HG02981 (cell line): ENCODE results near the gene ABCC1.
"Not testable (repeated sequence)": the region's sequence is repeated elsewhere in the genome, so short reads cannot be mapped to it uniquely, and the experiment has no call there.

Source experiments
- ATAC-seq: cut with Tn5 transposase; IDR thresholded peaks from one replicate; pipeline ENCODE4 v1.9.1; 2021; ENCODE audit warnings: mild to moderate bottlenecking, moderate library complexity; ENCODE audit not compliant: unreplicated experiment

The ABCC1 gene

GRCh38 chr16:16169615-16170014 is 220.2 kb downstream of the ABCC1 start:
- ATAC-seq, result no peak

- ATAC-seq, result no peak
Measured at GRCh38 chr16:16171332-16171919, 222.0 kb downstream of the ABCC1 start.

DNA sequence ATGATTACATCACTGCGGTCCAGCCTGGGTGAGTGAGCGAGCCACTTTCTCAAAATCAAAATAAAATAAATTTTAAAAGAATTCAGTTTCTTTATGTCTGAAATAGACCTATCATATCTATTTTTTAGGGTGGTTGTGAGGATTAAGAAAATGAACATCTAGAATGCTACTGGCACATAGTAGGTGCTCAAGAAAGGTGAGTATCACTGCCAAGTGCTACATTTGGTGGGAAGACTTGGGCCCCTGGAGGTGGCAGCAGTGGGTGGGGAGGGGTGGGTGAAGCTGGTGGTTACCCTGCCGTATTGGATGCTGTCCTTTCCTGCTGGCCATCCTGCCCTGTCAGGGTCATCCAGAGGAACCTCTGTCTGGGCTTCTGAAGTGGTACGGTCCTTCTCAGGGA is 223.6 kb downstream of the ABCC1 start:
- ATAC-seq, result no peak

GRCh38 chr16:16175296-16175695 is 225.9 kb downstream of the ABCC1 start:
- no peak for ATAC-seq

DNA sequence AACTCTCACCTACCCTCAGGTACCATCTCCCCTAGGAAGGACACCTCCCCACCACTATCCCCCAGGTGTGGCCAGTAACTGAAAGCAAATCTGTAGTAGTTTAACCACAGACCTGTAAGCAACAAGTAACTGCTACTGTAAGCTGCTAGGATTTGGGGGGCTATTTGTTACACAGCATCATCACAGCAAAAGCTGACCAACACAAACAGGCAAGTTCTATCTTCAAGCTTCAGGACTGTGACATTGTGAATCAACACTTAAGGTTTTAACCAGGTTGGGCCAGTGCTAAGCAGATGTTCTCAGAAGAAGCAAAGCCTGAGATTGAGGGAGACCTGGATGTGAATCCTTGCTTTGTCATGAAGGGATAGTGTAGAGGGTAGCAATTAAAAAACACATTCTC is 226.9 kb downstream of the ABCC1 start:
- no peak for ATAC-seq

DNA sequence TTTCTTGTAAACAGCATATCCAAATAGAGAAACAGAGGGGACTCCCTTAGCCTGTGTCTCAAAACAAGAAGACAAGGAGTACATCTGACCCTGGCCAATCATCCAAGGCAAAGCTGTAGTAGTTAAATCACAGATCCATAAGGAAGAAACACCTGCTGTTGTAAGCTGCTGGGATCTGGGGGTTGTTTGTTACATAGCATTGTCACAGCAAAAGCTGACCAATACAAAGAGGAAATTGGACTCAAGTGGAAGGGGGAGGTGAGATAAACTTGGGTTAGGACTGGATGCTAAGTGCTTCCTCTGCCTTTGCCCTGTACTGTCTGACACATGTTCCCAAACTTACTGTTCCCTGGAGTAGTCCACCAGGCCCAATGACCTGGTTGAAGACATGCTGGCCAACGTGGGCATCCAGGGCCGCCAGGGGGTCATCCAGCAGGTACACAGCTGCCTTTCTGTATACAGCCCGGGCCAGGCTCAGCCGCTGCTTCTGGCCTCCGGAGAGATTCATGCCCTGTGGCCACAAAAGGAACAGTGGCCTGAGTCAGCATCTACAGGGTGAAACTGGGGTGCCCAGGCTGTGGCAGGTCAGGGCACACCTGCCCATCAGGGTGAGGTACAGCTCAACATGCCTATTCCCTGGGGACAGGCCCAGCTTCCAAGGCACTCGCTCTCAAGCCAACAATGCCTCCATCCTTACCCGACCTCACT is 229.2 kb downstream of the ABCC1 start:
- no peak for ATAC-seq

DNA sequence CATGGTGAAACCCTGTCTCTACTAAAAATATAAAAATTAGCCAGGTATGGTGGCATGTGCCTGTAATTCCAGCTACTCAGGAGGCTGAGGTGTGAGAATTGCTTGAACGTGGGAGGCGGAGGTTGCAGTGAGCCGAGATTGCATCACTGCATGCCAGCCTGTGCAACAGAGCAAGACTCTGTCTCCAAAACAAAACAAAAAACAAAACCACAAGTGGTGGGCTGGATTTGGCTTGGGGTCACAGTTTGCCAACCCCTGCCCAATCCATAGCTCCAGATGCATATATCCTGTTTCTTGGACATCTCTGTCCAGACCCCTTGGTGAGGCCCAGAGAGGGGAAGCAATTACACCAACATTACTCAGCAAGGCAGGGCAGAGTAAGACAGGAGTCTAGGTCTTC is 232.3 kb downstream of the ABCC1 start:
- ATAC-seq, result not testable (repeated sequence)

DNA sequence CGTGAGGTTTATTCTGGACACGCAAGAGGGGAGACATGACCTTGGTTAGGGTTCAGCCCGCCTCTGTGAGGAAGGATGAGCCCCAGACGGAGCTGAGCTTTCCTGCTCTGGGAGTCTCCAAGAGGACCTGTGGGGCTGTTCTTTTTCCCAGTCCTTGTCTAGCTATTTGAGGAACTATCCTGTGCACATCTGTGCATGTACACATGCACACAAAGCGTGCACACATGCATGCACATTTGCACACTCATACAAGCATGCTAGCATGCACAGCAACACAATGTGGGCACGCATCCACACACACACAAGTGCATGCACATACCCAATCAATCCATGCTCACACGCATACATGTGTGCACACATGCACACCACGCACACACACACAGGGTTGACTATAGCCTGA is 233.5 kb downstream of the ABCC1 start:
- ATAC-seq, result no peak

- no peak for ATAC-seq
Measured at GRCh38 chr16:16183562-16183961, 234.1 kb downstream of the ABCC1 start.

GRCh38 chr16:16184594-16184993 is 235.2 kb downstream of the ABCC1 start:
- ATAC-seq, result no peak

DNA sequence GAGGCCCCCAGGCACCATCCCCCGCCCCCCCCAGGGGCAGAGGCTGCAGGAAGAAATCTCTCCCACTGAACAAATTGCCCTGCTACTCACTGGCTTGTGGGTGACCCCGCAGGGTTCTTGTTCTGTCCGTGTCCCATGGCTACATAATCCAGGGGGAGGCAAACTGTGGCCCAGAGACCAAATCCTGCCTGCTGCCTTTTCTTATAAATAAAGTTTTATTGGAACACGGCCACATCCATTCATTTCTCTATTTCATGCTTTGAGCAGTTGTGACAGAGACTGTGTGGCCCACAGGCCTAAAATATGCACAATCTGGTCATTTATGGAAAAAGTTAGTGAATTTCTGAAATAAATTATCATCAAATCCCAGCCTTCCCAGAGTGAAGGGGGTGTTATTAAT is 235.7 kb downstream of the ABCC1 start:
- no peak for ATAC-seq

- ATAC-seq, result no peak
Measured at GRCh38 chr16:16186820-16187219, 237.4 kb downstream of the ABCC1 start.

- no peak for ATAC-seq
Measured at GRCh38 chr16:16188827-16189226, 239.4 kb downstream of the ABCC1 start.

DNA sequence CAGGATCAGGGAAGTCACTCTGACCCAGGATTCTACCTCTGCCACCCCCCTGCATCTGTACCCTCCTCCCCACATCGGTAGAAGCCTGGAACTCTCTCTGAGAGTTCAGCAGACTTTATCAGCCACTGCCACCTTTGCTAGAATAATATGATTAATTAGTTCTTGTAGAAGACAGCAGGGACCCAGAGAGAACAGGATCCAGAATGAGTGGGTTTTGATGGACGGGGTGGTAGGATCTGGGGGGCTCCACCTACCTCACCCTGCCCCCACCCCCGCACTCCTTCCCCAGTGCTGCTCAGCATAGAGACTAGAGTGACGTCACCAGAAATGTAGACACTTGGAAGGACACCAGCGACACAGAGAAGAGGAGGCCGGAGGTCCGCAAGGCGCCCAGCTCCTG is 240.4 kb downstream of the ABCC1 start:
- ATAC-seq, result no peak

DNA sequence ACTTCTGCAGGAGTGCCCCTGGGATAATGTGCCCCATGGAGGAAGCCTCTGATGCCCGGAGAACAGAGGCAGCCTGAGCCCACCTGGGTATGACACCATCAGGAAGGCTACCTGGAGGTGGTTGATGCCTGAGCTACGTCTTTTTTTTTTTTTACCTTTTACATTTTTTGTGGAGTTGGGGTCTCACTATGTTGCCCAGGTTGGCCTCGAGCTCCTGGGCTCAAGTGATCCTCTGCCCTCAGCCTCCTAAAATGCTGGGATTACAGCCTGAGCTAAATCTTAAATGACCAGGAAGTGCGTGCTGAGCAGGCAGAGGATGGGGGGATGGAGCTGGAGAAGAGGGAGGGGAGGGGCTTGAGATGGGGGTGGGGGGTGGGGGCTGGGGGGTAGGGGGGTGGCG is 241.1 kb downstream of the ABCC1 start:
- no peak for ATAC-seq

GRCh38 chr16:16190966-16191365 is 241.6 kb downstream of the ABCC1 start:
- ATAC-seq, result not testable (repeated sequence)

- no peak for ATAC-seq
Measured at GRCh38 chr16:16191493-16192167, 242.2 kb downstream of the ABCC1 start.
